ENCODE measurements around the gene PER1. TPM values are rescaled to one million over a fixed set of nuclear protein-coding genes. Genes with fewer than 3 reads are reported as not detected.
A peak's percentile ranks its signal among the peaks of the same experiment; 100 is the strongest.

PER1 gene
- total and polyA plus RNA-seq, 7 donors: 30.5 to 153 (median 67.6) TPM

GRCh38 chr17:8128125-8128784, 23.9 kb downstream of the PER1 start:
- DNase-seq: no peak
- Histone ChIP-seq H3K36me3 (no peaks in the 10 kb centered on the region), H3K4me3 (no peak overlapping the region), H3K27me3 (peaks cover 4 to 33% (median 22%) of the 10 kb centered on the region in 3 donors), H3K27ac (no peak overlapping the region), H3K4me1 (peaks cover 0 to 42% (median 38%) of the 10 kb centered on the region in 4 donors), H3K9me3 (no peaks in the 10 kb centered on the region)
- WGBS, 2 donors: 68 to 81% methylated on average over 14 of the region's 14 CpGs
- TF ChIP-seq POLR2AphosphoS5 (IDR thresholded peaks at IDR 0.05): no peak
- no peak for TF ChIP-seq POLR2A (IDR thresholded peaks at IDR 0.05)
- no peak for TF ChIP-seq EP300 (IDR thresholded peaks at IDR 0.05)
- TF ChIP-seq, protein P1, sequence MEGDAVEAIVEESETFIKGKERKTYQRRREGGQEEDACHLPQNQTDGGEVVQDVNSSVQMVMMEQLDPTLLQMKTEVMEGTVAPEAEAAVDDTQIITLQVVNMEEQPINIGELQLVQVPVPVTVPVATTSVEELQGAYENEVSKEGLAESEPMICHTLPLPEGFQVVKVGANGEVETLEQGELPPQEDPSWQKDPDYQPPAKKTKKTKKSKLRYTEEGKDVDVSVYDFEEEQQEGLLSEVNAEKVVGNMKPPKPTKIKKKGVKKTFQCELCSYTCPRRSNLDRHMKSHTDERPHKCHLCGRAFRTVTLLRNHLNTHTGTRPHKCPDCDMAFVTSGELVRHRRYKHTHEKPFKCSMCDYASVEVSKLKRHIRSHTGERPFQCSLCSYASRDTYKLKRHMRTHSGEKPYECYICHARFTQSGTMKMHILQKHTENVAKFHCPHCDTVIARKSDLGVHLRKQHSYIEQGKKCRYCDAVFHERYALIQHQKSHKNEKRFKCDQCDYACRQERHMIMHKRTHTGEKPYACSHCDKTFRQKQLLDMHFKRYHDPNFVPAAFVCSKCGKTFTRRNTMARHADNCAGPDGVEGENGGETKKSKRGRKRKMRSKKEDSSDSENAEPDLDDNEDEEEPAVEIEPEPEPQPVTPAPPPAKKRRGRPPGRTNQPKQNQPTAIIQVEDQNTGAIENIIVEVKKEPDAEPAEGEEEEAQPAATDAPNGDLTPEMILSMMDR (IDR thresholded peaks at IDR 0.05): no peak
- intact Hi-C loops (cut with DNase I): no loop called here

GRCh38 chr17:8126491-8127066, 25.6 kb downstream of the PER1 start:
- intact Hi-C loops (cut with DNase I): no loop called here
- no peak for DNase-seq

GRCh38 chr17:8125947-8126490, 26.2 kb downstream of the PER1 start:
- peak overlapping the region; percentile 72 to 76 (median 74) for H3K27ac ChIP-seq
- intact Hi-C loops (cut with DNase I): loop anchor here (2.0 kb wide), 1 partner anchor 33 kb away; no protein-coding TSS in a partner anchor
- H3K4me3 ChIP-seq: peak overlapping the region; percentile 36 to 77 (median 58)
- H3K4me1 ChIP-seq: peaks cover 0 to 64% (median 60%) of the 10 kb centered on the region in 4 donors
- no peak for DNase-seq
- H3K27me3 ChIP-seq: peaks cover 12 to 55% (median 44%) of the 10 kb centered on the region in 3 donors
- no peak for TF ChIP-seq EP300 (IDR thresholded peaks at IDR 0.05)
- no peak for TF ChIP-seq POLR2AphosphoS5 (IDR thresholded peaks at IDR 0.05)
- TF ChIP-seq, protein P1 (IDR thresholded peaks at IDR 0.05): no peak
- WGBS, 2 donors: 1% methylated on average over 35 of the region's 35 CpGs
- no peaks in the 10 kb centered on the region for H3K9me3 ChIP-seq
- H3K36me3 ChIP-seq: no peaks in the 10 kb centered on the region

More at GRCh38 chr17:8126491-8127066, 25.6 kb downstream of the PER1 start:
- peaks cover 12 to 50% (median 38%) of the 10 kb centered on the region in 3 donors for H3K27me3 ChIP-seq
- H3K36me3 ChIP-seq: no peaks in the 10 kb centered on the region
- H3K4me3 ChIP-seq: peak overlapping the region; percentile 36 to 77 (median 58)
- H3K9me3 ChIP-seq: no peaks in the 10 kb centered on the region
- H3K4me1 ChIP-seq: peaks cover 0 to 58% (median 54%) of the 10 kb centered on the region in 4 donors
- TF ChIP-seq, protein P1 (IDR thresholded peaks at IDR 0.05): no peak
- H3K27ac ChIP-seq: peak overlapping the region; percentile 72 to 76 (median 74)
- 0% methylated on average over 45 of the region's 45 CpGs for whole genome bisulfite sequencing, 2 donors

DNA sequence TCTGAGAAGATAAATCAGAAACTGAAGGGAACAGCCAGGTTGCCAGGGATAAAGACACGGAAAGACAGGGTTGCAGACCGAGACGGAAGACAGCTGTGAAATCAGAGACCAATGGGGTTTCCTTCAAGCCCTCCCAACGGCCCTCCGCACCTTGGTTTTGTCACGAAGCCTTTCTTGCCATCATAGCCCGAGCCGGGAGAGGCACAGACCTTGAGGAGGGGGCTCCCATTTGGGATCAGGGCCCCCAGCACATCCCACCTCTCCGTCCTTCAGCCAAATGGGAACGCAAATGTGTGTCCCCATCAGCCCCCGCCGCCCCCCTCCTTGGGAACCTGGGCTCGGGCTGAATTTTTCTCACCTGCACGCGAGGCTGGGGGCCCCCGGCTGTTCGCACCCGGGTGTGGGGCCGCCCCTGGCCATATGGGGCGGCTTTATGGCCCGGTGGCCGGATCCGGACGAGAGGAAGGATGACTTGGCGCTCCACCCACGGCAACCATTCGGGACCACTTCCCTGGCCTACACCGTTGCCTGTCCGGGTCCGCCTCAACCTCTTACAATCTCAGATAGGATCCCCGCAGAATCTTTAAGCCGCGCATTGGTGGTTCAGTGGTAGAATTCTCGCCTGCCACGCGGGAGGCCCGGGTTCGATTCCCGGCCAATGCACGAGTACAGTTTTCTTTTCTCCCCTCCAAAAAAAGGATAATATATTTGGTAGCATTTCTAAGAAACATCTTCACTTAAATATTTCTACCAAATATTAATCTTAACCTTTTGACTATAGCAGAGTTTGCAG, 26.9 kb downstream of the PER1 start:
- TF ChIP-seq, protein P1 (IDR thresholded peaks at IDR 0.05): no peak
- peak in 2 of 4 donors; percentile 19 to 22 for TF ChIP-seq POLR2AphosphoS5 (IDR thresholded peaks at IDR 0.05)
- H3K9me3 ChIP-seq: no peaks in the 10 kb centered on the region
- H3K36me3 ChIP-seq: no peaks in the 10 kb centered on the region
- 1% methylated on average over 40 of the region's 40 CpGs for WGBS, 2 donors
- H3K27ac ChIP-seq: peak overlapping the region; percentile 72 to 76 (median 74)
- peak; percentile 92 for DNase-seq
- H3K4me1 ChIP-seq: peaks cover 0 to 71% (median 67%) of the 10 kb centered on the region in 4 donors
- H3K27me3 ChIP-seq: peaks cover 12 to 61% (median 51%) of the 10 kb centered on the region in 3 donors
- intact Hi-C loops (cut with DNase I): loop anchor here (2.0 kb wide), 1 partner anchor 33 kb away; no protein-coding TSS in a partner anchor
- H3K4me3 ChIP-seq: peak overlapping the region; percentile 36 to 77 (median 58)

Data from sigmoid colon (tissue), 7 donors.